ENCODE results near the gene LIMCH1.
"Not testable (repeated sequence)": the region's sequence is repeated elsewhere in the genome, so short reads cannot be mapped to it uniquely, and the experiment has no call there.

Gene LIMCH1

GRCh38 chr4:41646862-41647261, 108.9 kb downstream of the LIMCH1 start:
- no peak for DNase-seq

GRCh38 chr4:41647383-41647782, 109.4 kb downstream of the LIMCH1 start:
- DNase-seq = no peak

- DNase-seq = not testable (repeated sequence)
These were observed 113.2 kb downstream of the LIMCH1 start for GRCh38 chr4:41651150-41651549.

GRCh38 chr4:41652971-41653370, 115.0 kb downstream of the LIMCH1 start:
- DNase-seq = no peak

- no peak for DNase-seq
These were observed 115.6 kb downstream of the LIMCH1 start for GRCh38 chr4:41653523-41653922.

GRCh38 chr4:41655177-41655576, 117.2 kb downstream of the LIMCH1 start:
- DNase-seq = no peak

GRCh38 chr4:41656106-41656505, 118.1 kb downstream of the LIMCH1 start:
- no peak for DNase-seq

- DNase-seq = no peak
These were observed 118.9 kb downstream of the LIMCH1 start for GRCh38 chr4:41656572-41657520.

GRCh38 chr4:41657561-41657960, 119.6 kb downstream of the LIMCH1 start:
- no peak for DNase-seq

GRCh38 chr4:41658163-41658562, 120.2 kb downstream of the LIMCH1 start:
- no peak for DNase-seq

GRCh38 chr4:41660352-41660751, 122.4 kb downstream of the LIMCH1 start:
- DNase-seq = no peak

- DNase-seq = peak; percentile 72
These were observed 123.6 kb downstream of the LIMCH1 start for GRCh38 chr4:41661442-41662076.

- DNase-seq = no peak
These were observed 127.8 kb downstream of the LIMCH1 start for GRCh38 chr4:41665636-41666207.

GRCh38 chr4:41668024-41668423, 130.1 kb downstream of the LIMCH1 start:
- DNase-seq = no peak

- DNase-seq = no peak
These were observed 132.6 kb downstream of the LIMCH1 start for GRCh38 chr4:41670530-41670929.

GRCh38 chr4:41670982-41671381, 133.0 kb downstream of the LIMCH1 start:
- DNase-seq = no peak

GRCh38 chr4:41678086-41678816, 140.3 kb downstream of the LIMCH1 start:
- no peak for DNase-seq

- no peak for DNase-seq
These were observed 141.0 kb downstream of the LIMCH1 start for GRCh38 chr4:41678951-41679350.

GRCh38 chr4:41679991-41680390, 142.0 kb downstream of the LIMCH1 start:
- DNase-seq = no peak

- DNase-seq = no peak
These were observed 143.1 kb downstream of the LIMCH1 start for GRCh38 chr4:41681054-41681453.

- DNase-seq = no peak
These were observed 145.4 kb downstream of the LIMCH1 start for GRCh38 chr4:41683326-41683725.

- DNase-seq = no peak
These were observed 148.9 kb downstream of the LIMCH1 start for GRCh38 chr4:41686893-41687292.

GRCh38 chr4:41687971-41688370, 150.0 kb downstream of the LIMCH1 start:
- DNase-seq = no peak

All from hematopoietic multipotent progenitor cell treated with erythropoietin and hydrocortisone succinate and interleukin-3 and kit ligand, for 6 days (in vitro differentiated cells).